Sigmoid colon (tissue), 3 donors: ENCODE data around the gene ZNF496.
"Not testable (repeated sequence)": the region's sequence is repeated elsewhere in the genome, so short reads cannot be mapped to it uniquely, and the experiment has no call there.

ENCODE experiments used
- CTCF ChIP-seq, 4 experiments: fragments of 450-650 bp in 3 of 4; fragments of 200-600 bp in 1 of 4; IDR thresholded peaks; one replicate each; pipeline ENCODE4 v1.5.1; 2016 to 2019; ENCODE audit warnings: antibody characterized with exemption in 4 of 4, mild to moderate bottlenecking in 3 of 4, moderate library complexity in 2 of 4
- POLR2A ChIP-seq, 2 donors: fragments of 450-650 bp; IDR thresholded peaks; one replicate each; pipeline ENCODE4 v1.6.1; 2016; ENCODE audit warnings: antibody characterized with exemption in 2 of 2, mild to moderate bottlenecking in 2 of 2, moderate library complexity in 2 of 2

- TF ChIP-seq CTCF, POLR2A (IDR thresholded peaks at IDR 0.05): not testable (repeated sequence)
Observed at GRCh38 chr1:247363000-247363399, 31.3 kb upstream of the ZNF496 start.
